Breast epithelium (tissue), 4 donors: ENCODE measurements around the gene USP20. TPM values are rescaled to one million over a fixed set of nuclear protein-coding genes. Genes with fewer than 3 reads are reported as not detected.

ENCODE experiments used
- DNase-seq, 2 donors: peaks; one replicate each; pipeline ENCODE4 v3.0.0-alpha.2; 2019; ENCODE audit warnings: low spot score in 2 of 2
- H3K27ac ChIP-seq, 2 donors: fragments of 200-600 bp; sonication (generic) in 1 of 2; one replicate each; pipeline ENCODE4 v1.5.1; 2016 to 2019; ENCODE audit warnings: mild to moderate bottlenecking in 1 of 2
- H3K27me3 ChIP-seq, 2 donors: fragments of 200-600 bp; sonication (generic) in 1 of 2; one replicate each; pipeline versions ENCODE4 v1.5.1 to v1.6.0; 2017 to 2019; ENCODE audit warnings: control low read depth in 1 of 2, mild to moderate bottlenecking in 1 of 2
- H3K36me3 ChIP-seq: fragments of 200-600 bp; one replicate; pipeline ENCODE4 v1.5.1; 2019
- H3K4me1 ChIP-seq, 2 donors: fragments of 200-600 bp; sonication (generic); one replicate each; pipeline ENCODE4 v1.5.1; 2016 to 2019; ENCODE audit warnings: control low read depth in 1 of 2
- H3K4me3 ChIP-seq, 3 donors: fragments of 200-600 bp; sonication (generic); 1 replicate in 2 of 3; 2 replicates in 1 of 3; pipeline ENCODE4 v1.5.1; 2016 to 2019; ENCODE audit warnings: mild to moderate bottlenecking in 3 of 3, moderate library complexity in 2 of 3
- H3K9me3 ChIP-seq, 2 donors: fragments of 200-600 bp; sonication (generic) in 1 of 2; one replicate each; pipeline ENCODE4 v1.5.1; 2016 to 2019; ENCODE audit warnings: control low read depth in 1 of 2
- POLR2A ChIP-seq: fragments of 450-650 bp; IDR thresholded peaks from one replicate; pipeline ENCODE4 v1.6.1; 2016; ENCODE audit warnings: antibody characterized with exemption, mild to moderate bottlenecking, moderate library complexity
- POLR2AphosphoS5 ChIP-seq, 3 donors: sonication (generic); formaldehyde crosslinking; IDR thresholded peaks; one replicate each; pipeline ENCODE4 v1.6.1; 2017; ENCODE audit warnings: antibody characterized with exemption in 3 of 3
- intact Hi-C: fragments of 100-400 bp; cut with DNase I; formaldehyde crosslinking; loops from one replicate; pipeline ENCODE4 v1.15.1; 2023; ENCODE audit warnings: low total_unique reads
- total RNA-seq, 3 donors: library from RNA; depleted of rRNA; stranded (reverse); fragments of >200 nt; gene quantifications; one replicate each; pipeline ENCODE4 v1.1.0, GENCODE V29; 2016
- TF ChIP-seq, protein P1 (sequence below), 3 donors: fragments of 450-650 bp; IDR thresholded peaks; one replicate each; pipeline ENCODE4 v1.5.1; 2016 to 2017; ENCODE audit warnings: antibody characterized with exemption in 3 of 3, mild to moderate bottlenecking in 3 of 3, moderate library complexity in 3 of 3

Gene USP20
- total RNA-seq, 3 donors from 2014 or later = 15.0 to 30.9 (median 22.3) TPM

DNA sequence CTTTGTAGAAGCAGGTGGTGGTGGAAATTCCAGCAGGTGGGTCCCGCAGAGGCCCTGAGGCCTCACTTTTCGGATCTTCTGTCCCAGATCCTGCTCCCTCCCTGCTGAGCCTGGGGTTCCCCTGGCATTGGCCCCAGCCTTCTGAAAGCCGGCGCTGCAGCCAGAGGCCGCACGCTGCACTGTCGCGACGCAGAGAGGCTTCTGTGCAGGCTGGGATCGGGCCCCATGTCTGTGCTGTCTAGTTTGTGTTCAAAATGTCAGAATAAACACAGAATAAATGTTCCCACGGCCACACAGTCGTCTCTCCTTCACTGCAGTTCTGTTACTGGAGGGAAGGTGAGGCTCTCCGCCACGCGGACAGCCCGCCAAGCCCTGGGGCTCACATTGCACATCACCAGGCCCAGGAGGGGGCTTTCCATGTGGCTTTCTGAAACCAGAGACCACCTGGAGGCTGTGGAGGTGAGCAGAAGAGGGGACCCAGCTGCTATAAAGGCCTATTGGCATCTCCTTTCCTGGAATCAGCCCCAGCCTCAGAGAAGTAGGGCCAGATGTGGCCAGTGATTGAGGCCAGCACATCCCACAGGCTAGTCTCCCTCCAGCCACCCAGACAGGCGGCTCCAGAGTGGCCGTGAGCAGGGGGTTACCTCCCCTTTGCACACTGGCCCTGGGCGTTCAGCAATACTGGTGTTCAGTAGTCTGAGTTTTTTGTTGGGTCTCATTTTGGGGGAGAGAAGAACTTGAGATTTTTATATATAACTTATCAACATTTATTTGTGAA lies 46.5 kb downstream of the USP20 start:
- DNase-seq = no peak
- Histone ChIP-seq H3K36me3 (no peaks in the 10 kb centered on the region), H3K27ac (peak overlapping the region in 1 of 2 donors; percentile 25), H3K27me3 (no peaks in the 10 kb centered on the region), H3K4me1 (peaks cover 5 to 14% of the 10 kb centered on the region in 2 donors), H3K9me3 (no peaks in the 10 kb centered on the region), H3K4me3 (no peak overlapping the region)
- intact Hi-C loops = loop anchor here (10.0 kb wide), 1 partner anchor 163 kb away; the partner anchor contains the start of gene FNBP1
- TF ChIP-seq, protein P1, sequence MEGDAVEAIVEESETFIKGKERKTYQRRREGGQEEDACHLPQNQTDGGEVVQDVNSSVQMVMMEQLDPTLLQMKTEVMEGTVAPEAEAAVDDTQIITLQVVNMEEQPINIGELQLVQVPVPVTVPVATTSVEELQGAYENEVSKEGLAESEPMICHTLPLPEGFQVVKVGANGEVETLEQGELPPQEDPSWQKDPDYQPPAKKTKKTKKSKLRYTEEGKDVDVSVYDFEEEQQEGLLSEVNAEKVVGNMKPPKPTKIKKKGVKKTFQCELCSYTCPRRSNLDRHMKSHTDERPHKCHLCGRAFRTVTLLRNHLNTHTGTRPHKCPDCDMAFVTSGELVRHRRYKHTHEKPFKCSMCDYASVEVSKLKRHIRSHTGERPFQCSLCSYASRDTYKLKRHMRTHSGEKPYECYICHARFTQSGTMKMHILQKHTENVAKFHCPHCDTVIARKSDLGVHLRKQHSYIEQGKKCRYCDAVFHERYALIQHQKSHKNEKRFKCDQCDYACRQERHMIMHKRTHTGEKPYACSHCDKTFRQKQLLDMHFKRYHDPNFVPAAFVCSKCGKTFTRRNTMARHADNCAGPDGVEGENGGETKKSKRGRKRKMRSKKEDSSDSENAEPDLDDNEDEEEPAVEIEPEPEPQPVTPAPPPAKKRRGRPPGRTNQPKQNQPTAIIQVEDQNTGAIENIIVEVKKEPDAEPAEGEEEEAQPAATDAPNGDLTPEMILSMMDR (IDR thresholded peaks at IDR 0.05) = no peak
- TF ChIP-seq POLR2AphosphoS5 (IDR thresholded peaks at IDR 0.05) (no peak), POLR2A (no peak)

DNA sequence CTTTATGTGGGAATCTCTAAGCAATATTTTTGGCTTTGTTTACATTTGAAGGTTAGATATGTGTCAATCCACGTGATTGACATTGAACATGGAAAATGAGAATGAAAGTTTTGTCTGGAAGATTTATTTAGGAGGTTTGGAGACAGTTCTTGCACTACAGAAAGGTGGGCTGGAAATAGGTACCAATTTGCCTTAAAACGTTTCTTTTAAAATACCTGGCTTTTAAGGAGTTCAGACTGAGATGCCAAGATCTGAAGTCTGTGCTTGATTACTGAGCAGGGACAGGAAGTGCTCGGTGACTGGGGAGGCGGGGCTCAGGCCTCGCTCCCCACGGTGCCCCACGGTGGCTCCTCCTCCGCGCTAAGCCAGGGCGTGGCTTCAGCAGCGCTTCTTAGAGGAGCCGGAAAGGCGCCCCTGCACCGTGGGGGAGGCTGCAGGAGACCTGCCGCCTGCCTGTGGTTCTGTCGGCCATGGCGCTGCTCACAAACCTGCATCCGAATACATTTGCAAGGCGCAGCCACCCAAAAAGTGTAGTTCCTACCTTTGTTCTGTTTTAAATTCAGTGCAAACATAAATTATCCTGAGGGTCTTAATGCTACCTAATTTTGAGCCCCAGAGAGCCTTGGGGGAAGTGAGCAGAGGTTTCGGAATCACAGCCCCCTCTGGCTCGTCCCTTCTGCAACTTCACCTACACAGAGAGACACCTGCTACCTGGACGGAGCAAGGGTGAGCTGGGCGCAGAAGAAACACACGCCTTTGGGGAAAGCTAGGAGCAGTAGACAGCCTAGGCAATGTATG lies 49.2 kb downstream of the USP20 start:
- Histone ChIP-seq H3K27ac (peak overlapping the region; percentile 81 to 92), H3K36me3 (no peaks in the 10 kb centered on the region), H3K27me3 (no peaks in the 10 kb centered on the region), H3K4me1 (peaks cover 5 to 14% of the 10 kb centered on the region in 2 donors), H3K4me3 (peak overlapping the region; percentile 25 to 70 (median 50)), H3K9me3 (no peaks in the 10 kb centered on the region)
- TF ChIP-seq POLR2A = no peak
- TF ChIP-seq POLR2AphosphoS5 (IDR thresholded peaks at IDR 0.05) = no peak
- TF ChIP-seq, protein P1 (IDR thresholded peaks at IDR 0.05) = no peak
- intact Hi-C loops = loop anchor here (10.0 kb wide), 1 partner anchor 160 kb away; the partner anchor contains the start of gene FNBP1
- DNase-seq = peak; percentile 82 to 86

DNA sequence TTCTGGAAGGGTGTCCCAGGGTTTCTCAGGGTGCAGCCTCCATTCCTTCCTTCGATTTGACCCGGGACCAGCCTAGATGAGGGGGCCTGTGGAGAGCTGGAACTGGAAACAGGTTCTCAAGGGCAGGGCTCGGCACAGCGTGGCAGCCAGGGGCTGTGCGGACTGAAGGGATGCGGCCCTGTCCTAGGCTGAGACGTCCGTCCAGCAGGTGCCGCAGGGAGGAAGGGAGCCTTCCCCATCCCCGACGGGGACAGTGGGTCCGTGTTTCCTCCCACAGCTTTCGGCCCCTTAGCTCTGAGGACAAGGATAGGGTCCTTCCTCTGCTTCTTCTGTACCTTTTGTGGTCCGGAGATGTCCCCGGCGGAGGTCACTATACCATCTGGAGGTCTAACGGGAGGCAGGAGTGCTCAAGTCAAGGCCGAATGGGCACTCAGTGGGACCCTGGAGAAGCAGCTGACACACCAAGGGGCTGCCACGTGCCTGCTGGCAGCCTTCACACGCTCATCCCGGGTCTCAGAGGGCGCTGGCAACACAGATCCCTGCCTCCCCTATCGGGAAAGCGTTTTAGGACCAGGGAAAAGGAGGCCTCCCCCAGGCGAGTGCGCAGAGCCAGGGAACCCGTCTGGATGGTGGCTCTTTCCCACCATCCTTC lies 49.9 kb downstream of the USP20 start:
- Histone ChIP-seq H3K4me3 (peak overlapping the region; percentile 25 to 70 (median 50)), H3K27me3 (no peaks in the 10 kb centered on the region), H3K36me3 (no peaks in the 10 kb centered on the region), H3K27ac (peak overlapping the region; percentile 81 to 92), H3K4me1 (peaks cover 5 to 14% of the 10 kb centered on the region in 2 donors), H3K9me3 (no peaks in the 10 kb centered on the region)
- no peak for TF ChIP-seq POLR2A
- DNase-seq = no peak
- intact Hi-C loops = loop anchor here (10.0 kb wide), 1 partner anchor 160 kb away; the partner anchor contains the start of gene FNBP1

DNA sequence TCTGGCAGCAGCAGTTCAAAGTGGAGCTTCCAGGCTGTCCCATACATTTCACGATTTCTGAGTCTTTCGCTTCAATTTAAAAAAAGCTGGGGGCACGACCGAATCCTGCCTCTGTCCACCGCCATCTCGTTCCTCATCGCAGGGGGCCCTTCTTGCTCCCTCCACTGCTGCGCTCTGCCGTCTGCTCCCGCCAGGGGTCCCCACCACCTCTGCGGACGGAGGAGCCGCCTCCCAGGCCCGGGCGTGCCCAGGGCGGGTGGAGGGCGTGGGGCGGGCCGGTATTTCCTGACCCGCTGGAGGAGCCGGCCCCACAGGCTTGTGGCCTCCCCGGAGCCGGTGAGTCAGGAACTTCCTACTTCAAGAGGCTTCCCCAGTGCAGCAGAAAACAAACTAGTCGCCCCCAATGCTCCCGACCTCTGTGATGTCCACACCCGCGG lies 50.4 kb downstream of the USP20 start:
- DNase-seq = peak; percentile 86 to 93
- Histone ChIP-seq H3K27ac (peak overlapping the region; percentile 81 to 92), H3K4me3 (peak overlapping the region; percentile 25 to 70 (median 50)), H3K9me3 (no peaks in the 10 kb centered on the region), H3K36me3 (no peaks in the 10 kb centered on the region), H3K27me3 (no peaks in the 10 kb centered on the region), H3K4me1 (peaks cover 5 to 14% of the 10 kb centered on the region in 2 donors)
- TF ChIP-seq POLR2A = no peak
- peak; percentile 75 to 83 (median 82) for TF ChIP-seq POLR2AphosphoS5 (IDR thresholded peaks at IDR 0.05)
- TF ChIP-seq, protein P1 (IDR thresholded peaks at IDR 0.05) = peak; percentile 92 to 99 (median 99)
- intact Hi-C loops = loop anchor here (10.0 kb wide), 1 partner anchor 159 kb away; the partner anchor contains the start of gene FNBP1
